ENCODE data around the gene HNF4A.
A peak's percentile ranks its signal among the peaks of the same experiment; 100 is the strongest.

HNF4A gene

GRCh38 chr20:44405257-44405656, 49.8 kb downstream of the HNF4A start:
- Histone ChIP-seq H3K36me3 (ENCODE audit: insufficient read depth, low read length) (no peaks in the 10 kb centered on the region), H3K79me2 (ENCODE audit: insufficient read depth, low read length) (no peaks in the 10 kb centered on the region), H3K27ac (ENCODE audit: low read length) (no peak overlapping the region), H3K9ac (ENCODE audit: low read depth, low read length) (no peak overlapping the region), H3K4me1 (ENCODE audit: insufficient read depth, low read length) (no peaks in the 10 kb centered on the region), H4K20me1 (ENCODE audit: insufficient read depth, low read length) (no peaks in the 10 kb centered on the region; the same call in 1 of the 2 replicates), H3K4me3 (ENCODE audit: low read depth in 1 of 2, low read length in 2 of 2) (no peak overlapping the region), H3K27me3 (ENCODE audit: insufficient read depth, low read length, poor library complexity) (peaks cover 4% of the 10 kb centered on the region), H3K9me3 (ENCODE audit: insufficient read depth, low read length, severe bottlenecking) (no peaks in the 10 kb centered on the region), H3K4me2 (ENCODE audit: insufficient read depth, low read length) (no peak overlapping the region), H2AFZ (ENCODE audit: low read depth, low read length) (no peak overlapping the region)
- no peak for DNase-seq
- no peak for ATAC-seq (ENCODE audit: insufficient read depth, low read depth)
- TF ChIP-seq EZH2 (IDR thresholded peaks at IDR 0.05; ENCODE audit: borderline replicate concordance, low read depth, low read length, severe bottlenecking) = no peak
- TF ChIP-seq, protein P1, sequence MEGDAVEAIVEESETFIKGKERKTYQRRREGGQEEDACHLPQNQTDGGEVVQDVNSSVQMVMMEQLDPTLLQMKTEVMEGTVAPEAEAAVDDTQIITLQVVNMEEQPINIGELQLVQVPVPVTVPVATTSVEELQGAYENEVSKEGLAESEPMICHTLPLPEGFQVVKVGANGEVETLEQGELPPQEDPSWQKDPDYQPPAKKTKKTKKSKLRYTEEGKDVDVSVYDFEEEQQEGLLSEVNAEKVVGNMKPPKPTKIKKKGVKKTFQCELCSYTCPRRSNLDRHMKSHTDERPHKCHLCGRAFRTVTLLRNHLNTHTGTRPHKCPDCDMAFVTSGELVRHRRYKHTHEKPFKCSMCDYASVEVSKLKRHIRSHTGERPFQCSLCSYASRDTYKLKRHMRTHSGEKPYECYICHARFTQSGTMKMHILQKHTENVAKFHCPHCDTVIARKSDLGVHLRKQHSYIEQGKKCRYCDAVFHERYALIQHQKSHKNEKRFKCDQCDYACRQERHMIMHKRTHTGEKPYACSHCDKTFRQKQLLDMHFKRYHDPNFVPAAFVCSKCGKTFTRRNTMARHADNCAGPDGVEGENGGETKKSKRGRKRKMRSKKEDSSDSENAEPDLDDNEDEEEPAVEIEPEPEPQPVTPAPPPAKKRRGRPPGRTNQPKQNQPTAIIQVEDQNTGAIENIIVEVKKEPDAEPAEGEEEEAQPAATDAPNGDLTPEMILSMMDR (IDR thresholded peaks at IDR 0.05; ENCODE audit: borderline replicate concordance, extremely low read depth, low read length, poor library complexity, severe bottlenecking) = no peak

GRCh38 chr20:44405785-44406571, 50.5 kb downstream of the HNF4A start:
- peaks cover 4% of the 10 kb centered on the region for H3K27me3 ChIP-seq (ENCODE audit: insufficient read depth, low read length, poor library complexity)
- H3K4me2 ChIP-seq (ENCODE audit: insufficient read depth, low read length) = no peak overlapping the region
- no peaks in the 10 kb centered on the region for H3K4me1 ChIP-seq (ENCODE audit: insufficient read depth, low read length)
- TF ChIP-seq EZH2 (IDR thresholded peaks at IDR 0.05; ENCODE audit: borderline replicate concordance, low read depth, low read length, severe bottlenecking) = no peak
- TF ChIP-seq, protein P1 (IDR thresholded peaks at IDR 0.05; ENCODE audit: borderline replicate concordance, extremely low read depth, low read length, poor library complexity, severe bottlenecking) = no peak
- no peak for DNase-seq
- no peak overlapping the region for H3K4me3 ChIP-seq (ENCODE audit: low read depth in 1 of 2, low read length in 2 of 2)
- H3K79me2 ChIP-seq (ENCODE audit: insufficient read depth, low read length) = no peaks in the 10 kb centered on the region
- no peaks in the 10 kb centered on the region for H3K36me3 ChIP-seq (ENCODE audit: insufficient read depth, low read length)
- no peaks in the 10 kb centered on the region; the same call in 1 of the 2 replicates for H4K20me1 ChIP-seq (ENCODE audit: insufficient read depth, low read length)
- H3K9ac ChIP-seq (ENCODE audit: low read depth, low read length) = no peak overlapping the region
- H3K27ac ChIP-seq (ENCODE audit: low read length) = no peak overlapping the region
- 0 out of 3 replicates have a peak, but pooled peaks have one; percentile 31 for ATAC-seq (ENCODE audit: insufficient read depth, low read depth)
- no peak overlapping the region for H2AFZ ChIP-seq (ENCODE audit: low read depth, low read length)
- no peaks in the 10 kb centered on the region for H3K9me3 ChIP-seq (ENCODE audit: insufficient read depth, low read length, severe bottlenecking)

DNA sequence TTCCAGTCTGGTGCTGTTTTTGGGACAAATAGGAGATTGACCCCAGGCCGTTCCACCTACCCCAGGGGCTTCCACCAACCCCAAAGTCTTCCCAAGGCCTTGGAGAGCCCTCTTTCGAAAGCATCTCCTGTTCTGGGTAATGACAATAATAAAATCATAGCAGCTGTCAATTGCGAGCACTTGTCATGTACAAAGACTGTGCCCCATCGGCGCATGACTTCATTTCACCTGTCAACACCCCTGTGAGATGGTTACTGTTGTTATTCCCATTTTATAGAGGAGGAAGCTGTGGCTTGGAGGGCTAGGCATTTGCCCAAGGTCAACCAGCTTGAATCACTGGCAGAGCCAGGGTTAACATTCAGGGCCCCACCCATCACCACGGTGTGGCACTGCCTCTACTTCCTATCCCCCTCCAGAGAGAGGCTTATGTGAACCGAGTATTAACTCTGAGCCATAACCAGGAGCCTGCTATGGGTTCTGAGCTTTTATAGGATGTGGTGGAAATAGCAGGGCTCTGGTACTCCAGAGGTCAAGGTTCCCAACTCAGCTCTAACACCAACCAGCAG, 51.2 kb downstream of the HNF4A start:
- ATAC-seq (ENCODE audit: insufficient read depth, low read depth) = no peak
- DNase-seq = no peak
- Histone ChIP-seq H3K4me2 (ENCODE audit: insufficient read depth, low read length) (no peak overlapping the region), H3K9ac (ENCODE audit: low read depth, low read length) (no peak overlapping the region), H3K36me3 (ENCODE audit: insufficient read depth, low read length) (no peaks in the 10 kb centered on the region), H3K27ac (ENCODE audit: low read length) (no peak overlapping the region), H3K4me1 (ENCODE audit: insufficient read depth, low read length) (no peaks in the 10 kb centered on the region), H3K4me3 (ENCODE audit: low read depth in 1 of 2, low read length in 2 of 2) (no peak overlapping the region), H2AFZ (ENCODE audit: low read depth, low read length) (no peak overlapping the region), H3K9me3 (ENCODE audit: insufficient read depth, low read length, severe bottlenecking) (no peaks in the 10 kb centered on the region), H3K27me3 (ENCODE audit: insufficient read depth, low read length, poor library complexity) (peaks cover 4% of the 10 kb centered on the region), H3K79me2 (ENCODE audit: insufficient read depth, low read length) (no peaks in the 10 kb centered on the region), H4K20me1 (ENCODE audit: insufficient read depth, low read length) (no peaks in the 10 kb centered on the region; the same call in 1 of the 2 replicates)
- no peak for TF ChIP-seq EZH2 (IDR thresholded peaks at IDR 0.05; ENCODE audit: borderline replicate concordance, low read depth, low read length, severe bottlenecking)
- TF ChIP-seq, protein P1 (IDR thresholded peaks at IDR 0.05; ENCODE audit: borderline replicate concordance, extremely low read depth, low read length, poor library complexity, severe bottlenecking) = no peak
